A549 (cell line): ENCODE results near the gene NTSR1.

Experiments used
- CEBPB ChIP-seq, 2 experiments: fragments of >200 bp in 1 of 2; sonication (Bioruptor Twin) in 1 of 2; formaldehyde crosslinking in 1 of 2; IDR thresholded peaks; 2 replicates each; pipeline ENCODE4 v1.6.1; 2012 to 2016
- POLR2A ChIP-seq: IDR thresholded peaks from 2 replicates; pipeline ENCODE4 v1.6.1; 2012; ENCODE audit warnings: mild to moderate bottlenecking, low read length
- RAD21 ChIP-seq, 2 experiments: fragments of >200 bp in 1 of 2; sonication (Bioruptor Twin) in 1 of 2; formaldehyde crosslinking in 1 of 2; IDR thresholded peaks in 1 of 2; conservative IDR thresholded peaks in 1 of 2; 2 replicates in 1 of 2; 3 replicates in 1 of 2; pipeline ENCODE4 v1.6.1; 2012 to 2018; ENCODE audit warnings: inconsistent platforms in 1 of 2
- RFX5 ChIP-seq: fragments of 450-650 bp; IDR thresholded peaks from 2 replicates; pipeline ENCODE4 v1.7.1; 2014; ENCODE audit warnings: antibody characterized with exemption, mild to moderate bottlenecking, moderate library complexity
- USF2 ChIP-seq: fragments of 450-650 bp; IDR thresholded peaks from 2 replicates; pipeline ENCODE4 v1.6.1; 2014; ENCODE audit warnings: antibody characterized with exemption
- TF ChIP-seq, protein P1 (sequence below): fragments of >200 bp; sonication (Bioruptor Twin); formaldehyde crosslinking; IDR thresholded peaks from 3 replicates; pipeline ENCODE4 v1.5.1; 2016
- TF ChIP-seq, protein P2 (sequence below): IDR thresholded peaks from 2 replicates; pipeline ENCODE4 v1.6.1; 2012
- TF ChIP-seq, protein P3 (sequence below): fragments of 200-600 bp; sonication (generic); IDR thresholded peaks from 2 replicates; pipeline ENCODE4 v1.6.1; 2016; ENCODE audit warnings: antibody characterized with exemption, mild to moderate bottlenecking, moderate library complexity
- TF ChIP-seq, protein P4 (sequence below): IDR thresholded peaks from 2 replicates; pipeline ENCODE4 v1.6.1; 2012

DNA sequence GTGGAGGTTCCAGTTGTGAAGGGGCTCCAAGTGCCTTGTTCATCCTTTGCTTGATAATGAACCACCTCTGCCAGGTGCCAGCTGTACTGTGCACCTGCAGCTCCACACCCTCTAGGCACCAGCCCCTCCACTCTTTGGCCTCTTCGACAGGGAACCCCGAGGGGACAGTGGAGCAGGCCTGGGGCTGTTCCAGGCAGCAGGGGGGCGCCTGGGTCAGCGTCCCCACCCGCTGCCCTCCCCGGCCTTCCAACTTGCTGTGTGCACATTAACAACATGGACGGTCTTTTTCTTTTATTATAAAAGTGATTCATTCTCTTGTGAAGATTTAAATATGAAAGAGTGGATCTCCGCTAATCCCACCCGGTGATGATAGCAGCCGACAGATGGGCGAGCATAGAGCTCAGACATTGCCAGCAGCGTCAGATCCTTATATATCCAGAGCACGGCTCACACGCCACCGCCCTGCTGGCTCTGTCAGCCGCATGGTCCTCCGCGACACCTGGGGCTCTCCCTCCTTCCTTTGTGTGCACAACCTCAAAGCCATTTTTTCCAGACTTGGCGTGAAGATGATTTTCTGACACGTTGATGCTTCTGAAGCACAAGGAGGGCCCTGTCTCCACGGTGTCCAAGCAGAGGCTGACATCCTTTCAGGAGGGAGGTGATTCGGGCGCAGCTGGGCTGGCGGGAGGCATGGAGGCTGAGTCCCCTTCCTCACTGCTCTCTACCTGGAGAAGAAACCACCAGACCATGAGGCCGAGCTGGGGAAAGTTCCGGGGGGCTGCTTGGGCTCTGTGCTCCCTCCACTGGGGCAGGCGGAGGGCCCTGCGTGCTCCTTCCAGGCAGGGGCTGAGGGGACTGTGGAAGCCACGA, 65.4 kb downstream of the NTSR1 start:
- no peak for TF ChIP-seq CEBPB (IDR thresholded peaks at IDR 0.05)
- TF ChIP-seq, protein P1, sequence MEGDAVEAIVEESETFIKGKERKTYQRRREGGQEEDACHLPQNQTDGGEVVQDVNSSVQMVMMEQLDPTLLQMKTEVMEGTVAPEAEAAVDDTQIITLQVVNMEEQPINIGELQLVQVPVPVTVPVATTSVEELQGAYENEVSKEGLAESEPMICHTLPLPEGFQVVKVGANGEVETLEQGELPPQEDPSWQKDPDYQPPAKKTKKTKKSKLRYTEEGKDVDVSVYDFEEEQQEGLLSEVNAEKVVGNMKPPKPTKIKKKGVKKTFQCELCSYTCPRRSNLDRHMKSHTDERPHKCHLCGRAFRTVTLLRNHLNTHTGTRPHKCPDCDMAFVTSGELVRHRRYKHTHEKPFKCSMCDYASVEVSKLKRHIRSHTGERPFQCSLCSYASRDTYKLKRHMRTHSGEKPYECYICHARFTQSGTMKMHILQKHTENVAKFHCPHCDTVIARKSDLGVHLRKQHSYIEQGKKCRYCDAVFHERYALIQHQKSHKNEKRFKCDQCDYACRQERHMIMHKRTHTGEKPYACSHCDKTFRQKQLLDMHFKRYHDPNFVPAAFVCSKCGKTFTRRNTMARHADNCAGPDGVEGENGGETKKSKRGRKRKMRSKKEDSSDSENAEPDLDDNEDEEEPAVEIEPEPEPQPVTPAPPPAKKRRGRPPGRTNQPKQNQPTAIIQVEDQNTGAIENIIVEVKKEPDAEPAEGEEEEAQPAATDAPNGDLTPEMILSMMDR: no peak
- TF ChIP-seq RAD21 (conservative IDR thresholded peaks at IDR 0.05 in 1 of 2, IDR thresholded peaks at IDR 0.05 in 1 of 2): no peak
- TF ChIP-seq, protein P2, sequence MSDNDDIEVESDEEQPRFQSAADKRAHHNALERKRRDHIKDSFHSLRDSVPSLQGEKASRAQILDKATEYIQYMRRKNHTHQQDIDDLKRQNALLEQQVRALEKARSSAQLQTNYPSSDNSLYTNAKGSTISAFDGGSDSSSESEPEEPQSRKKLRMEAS: no peak
- TF ChIP-seq, protein P3, sequence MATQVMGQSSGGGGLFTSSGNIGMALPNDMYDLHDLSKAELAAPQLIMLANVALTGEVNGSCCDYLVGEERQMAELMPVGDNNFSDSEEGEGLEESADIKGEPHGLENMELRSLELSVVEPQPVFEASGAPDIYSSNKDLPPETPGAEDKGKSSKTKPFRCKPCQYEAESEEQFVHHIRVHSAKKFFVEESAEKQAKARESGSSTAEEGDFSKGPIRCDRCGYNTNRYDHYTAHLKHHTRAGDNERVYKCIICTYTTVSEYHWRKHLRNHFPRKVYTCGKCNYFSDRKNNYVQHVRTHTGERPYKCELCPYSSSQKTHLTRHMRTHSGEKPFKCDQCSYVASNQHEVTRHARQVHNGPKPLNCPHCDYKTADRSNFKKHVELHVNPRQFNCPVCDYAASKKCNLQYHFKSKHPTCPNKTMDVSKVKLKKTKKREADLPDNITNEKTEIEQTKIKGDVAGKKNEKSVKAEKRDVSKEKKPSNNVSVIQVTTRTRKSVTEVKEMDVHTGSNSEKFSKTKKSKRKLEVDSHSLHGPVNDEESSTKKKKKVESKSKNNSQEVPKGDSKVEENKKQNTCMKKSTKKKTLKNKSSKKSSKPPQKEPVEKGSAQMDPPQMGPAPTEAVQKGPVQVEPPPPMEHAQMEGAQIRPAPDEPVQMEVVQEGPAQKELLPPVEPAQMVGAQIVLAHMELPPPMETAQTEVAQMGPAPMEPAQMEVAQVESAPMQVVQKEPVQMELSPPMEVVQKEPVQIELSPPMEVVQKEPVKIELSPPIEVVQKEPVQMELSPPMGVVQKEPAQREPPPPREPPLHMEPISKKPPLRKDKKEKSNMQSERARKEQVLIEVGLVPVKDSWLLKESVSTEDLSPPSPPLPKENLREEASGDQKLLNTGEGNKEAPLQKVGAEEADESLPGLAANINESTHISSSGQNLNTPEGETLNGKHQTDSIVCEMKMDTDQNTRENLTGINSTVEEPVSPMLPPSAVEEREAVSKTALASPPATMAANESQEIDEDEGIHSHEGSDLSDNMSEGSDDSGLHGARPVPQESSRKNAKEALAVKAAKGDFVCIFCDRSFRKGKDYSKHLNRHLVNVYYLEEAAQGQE: no peak
- TF ChIP-seq POLR2A: no peak
- TF ChIP-seq RFX5: no peak
- TF ChIP-seq, protein P4, sequence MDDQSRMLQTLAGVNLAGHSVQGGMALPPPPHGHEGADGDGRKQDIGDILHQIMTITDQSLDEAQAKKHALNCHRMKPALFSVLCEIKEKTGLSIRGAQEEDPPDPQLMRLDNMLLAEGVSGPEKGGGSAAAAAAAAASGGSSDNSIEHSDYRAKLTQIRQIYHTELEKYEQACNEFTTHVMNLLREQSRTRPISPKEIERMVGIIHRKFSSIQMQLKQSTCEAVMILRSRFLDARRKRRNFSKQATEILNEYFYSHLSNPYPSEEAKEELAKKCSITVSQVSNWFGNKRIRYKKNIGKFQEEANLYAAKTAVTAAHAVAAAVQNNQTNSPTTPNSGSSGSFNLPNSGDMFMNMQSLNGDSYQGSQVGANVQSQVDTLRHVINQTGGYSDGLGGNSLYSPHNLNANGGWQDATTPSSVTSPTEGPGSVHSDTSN: no peak
- no peak for TF ChIP-seq USF2
